CD14-positive monocyte (primary cell): ENCODE data around the gene POLR2B. TPM values are rescaled to one million over a fixed set of nuclear protein-coding genes. Genes with fewer than 3 reads are reported as not detected.
A peak's percentile ranks its signal among the peaks of the same experiment; 100 is the strongest.

Source experiments
- DNase-seq, 3 donors: peaks; one replicate each; pipeline ENCODE4 v3.0.0-alpha.2; 2011 to 2022
- H2AFZ ChIP-seq: 2 replicates; pipeline ENCODE4 v1.6.0; 2012; ENCODE audit warnings: mild to moderate bottlenecking, low read depth, low read length, inconsistent platforms; ENCODE audit not compliant: insufficient read depth, poor library complexity, severe bottlenecking
- H3K27ac ChIP-seq, 2 donors: 1 replicate in 1 of 2; 2 replicates in 1 of 2; pipeline ENCODE4 v1.5.1; 2012 to 2013; ENCODE audit warnings: low read length in 2 of 2, control low read depth in 1 of 2, inconsistent platforms in 1 of 2, low read depth in 1 of 2, mild to moderate bottlenecking in 1 of 2
- H3K27me3 ChIP-seq, 2 donors: one replicate each; pipeline versions ENCODE4 v1.6.0 to v1.6.1; 2011 to 2013; ENCODE audit warnings: low read length in 2 of 2; ENCODE audit not compliant: control insufficient read depth in 2 of 2, insufficient read depth in 2 of 2
- H3K36me3 ChIP-seq, 2 donors: replicated peaks in 1 of 2; 1 replicate in 1 of 2; 2 replicates in 1 of 2; pipeline versions ENCODE4 v1.5.1 to v1.6.1; 2012 to 2013; ENCODE audit warnings: low read length in 2 of 2, control low read depth in 1 of 2, inconsistent platforms in 1 of 2, mild to moderate bottlenecking in 1 of 2; ENCODE audit not compliant: insufficient read depth in 2 of 2, control insufficient read depth in 1 of 2
- H3K4me1 ChIP-seq, 2 donors: 1 replicate in 1 of 2; 2 replicates in 1 of 2; pipeline versions ENCODE4 v1.5.1 to v1.6.1; 2012 to 2013; ENCODE audit warnings: low read length in 2 of 2, control low read depth in 1 of 2, inconsistent platforms in 1 of 2, mild to moderate bottlenecking in 1 of 2, moderate library complexity in 1 of 2; ENCODE audit not compliant: insufficient read depth in 2 of 2, control insufficient read depth in 1 of 2
- H3K4me2 ChIP-seq: replicated peaks from 2 replicates; pipeline ENCODE3; 2012; ENCODE audit warnings: low read length, moderate library complexity, mild to moderate bottlenecking; ENCODE audit not compliant: poor library complexity, severe bottlenecking; ENCODE audit errors: extremely low read depth
- H3K4me3 ChIP-seq, 3 experiments: fragments of 200-600 bp in 1 of 3; sonication (generic) in 1 of 3; replicated peaks in 1 of 3; 1 replicate in 2 of 3; 2 replicates in 1 of 3; pipeline ENCODE4 v1.5.1; 2011 to 2013; ENCODE audit warnings: low read length in 3 of 3, mild to moderate bottlenecking in 3 of 3, control low read depth in 2 of 3, low read depth in 2 of 3, inconsistent platforms in 1 of 3, moderate library complexity in 1 of 3
- H3K79me2 ChIP-seq: 2 replicates; pipeline ENCODE4 v1.6.0; 2012; ENCODE audit warnings: mild to moderate bottlenecking, control low read depth, inconsistent platforms, low read length, moderate library complexity; ENCODE audit not compliant: insufficient read depth
- H3K9ac ChIP-seq: 2 replicates; pipeline ENCODE4 v1.6.0; 2017; ENCODE audit warnings: low read length, mild to moderate bottlenecking; ENCODE audit not compliant: insufficient read depth, poor library complexity, severe bottlenecking
- H3K9me3 ChIP-seq, 2 donors: replicated peaks in 1 of 2; 1 replicate in 1 of 2; 2 replicates in 1 of 2; pipeline versions ENCODE4 v1.5.1 to v1.6.1; 2012 to 2013; ENCODE audit warnings: low read length in 2 of 2, control low read depth in 1 of 2; ENCODE audit not compliant: control insufficient read depth in 1 of 2, insufficient read depth in 1 of 2
- H4K20me1 ChIP-seq: 2 replicates; pipeline ENCODE4 v1.6.0; 2012; ENCODE audit warnings: mild to moderate bottlenecking, low read length, control low read depth, moderate library complexity; ENCODE audit not compliant: insufficient read depth
- H3K27ac Mint-ChIP-seq, 7 donors: one replicate each; pipeline ENCODE4 v1.8.0; 2020; ENCODE audit warnings: mild to moderate bottlenecking in 7 of 7, mixed read lengths in 7 of 7, moderate library complexity in 6 of 7, inconsistent platforms in 2 of 7
- H3K27me3 Mint-ChIP-seq, 3 donors: one replicate each; pipeline ENCODE4 v1.8.0; 2021 to 2022; ENCODE audit warnings: low read depth in 3 of 3, mild to moderate bottlenecking in 3 of 3, mixed read lengths in 3 of 3, moderate library complexity in 3 of 3, inconsistent platforms in 1 of 3
- H3K36me3 Mint-ChIP-seq, 2 donors: one replicate each; pipeline ENCODE4 v1.8.0; 2020; ENCODE audit warnings: mixed read lengths in 2 of 2, inconsistent platforms in 1 of 2, mild to moderate bottlenecking in 1 of 2
- H3K4me1 Mint-ChIP-seq: one replicate; pipeline ENCODE4 v1.8.0; 2020; ENCODE audit warnings: mild to moderate bottlenecking, mixed read lengths
- H3K4me3 Mint-ChIP-seq, 2 donors: one replicate each; pipeline ENCODE4 v1.8.0; 2020; ENCODE audit warnings: mild to moderate bottlenecking in 2 of 2, mixed read lengths in 2 of 2, moderate library complexity in 1 of 2
- H3K9me3 Mint-ChIP-seq, 7 donors: one replicate each; pipeline ENCODE4 v1.8.0; 2020 to 2022; ENCODE audit warnings: mixed read lengths in 7 of 7, mild to moderate bottlenecking in 6 of 7, moderate library complexity in 6 of 7, inconsistent platforms in 2 of 7
- WGBS: methylation state at CpG from one replicate; pipeline ENCODE4 v1.1.5; 2013; ENCODE audit warnings: missing lambda C conversion rate; ENCODE audit not compliant: insufficient coverage; 5-methylcytosine and 5-hydroxymethylcytosine counted together
- intact Hi-C, 2 donors: fragments of 100-400 bp; cut with micrococcal nuclease; formaldehyde crosslinking; loops; one replicate each; pipeline versions ENCODE4 v1.15.0 to v1.15.1; 2023
- polyA plus RNA-seq, 3 donors: library from polyadenylated mRNA; depleted of rRNA in 1 of 3; unstranded in 2 of 3; stranded (reverse) in 1 of 3; fragments of 300-500 nt in 2 of 3; fragments of >200 nt in 1 of 3; fragmentation: Illumina TruSeq in 2 of 3; gene quantifications; 1 replicate in 2 of 3; 2 replicates in 1 of 3; pipeline ENCODE4 v1.2.3, GENCODE V29; 2012 to 2021
- TF ChIP-seq, protein P1 (sequence below): fragments of 200-600 bp; IDR thresholded peaks from one replicate; pipeline ENCODE4 v1.8.0; 2022; ENCODE audit warnings: antibody characterized with exemption, mild to moderate bottlenecking

Gene POLR2B
- polyA plus RNA-seq, 3 donors, result 29.0 to 42.1 (median 36.1) TPM

DNA sequence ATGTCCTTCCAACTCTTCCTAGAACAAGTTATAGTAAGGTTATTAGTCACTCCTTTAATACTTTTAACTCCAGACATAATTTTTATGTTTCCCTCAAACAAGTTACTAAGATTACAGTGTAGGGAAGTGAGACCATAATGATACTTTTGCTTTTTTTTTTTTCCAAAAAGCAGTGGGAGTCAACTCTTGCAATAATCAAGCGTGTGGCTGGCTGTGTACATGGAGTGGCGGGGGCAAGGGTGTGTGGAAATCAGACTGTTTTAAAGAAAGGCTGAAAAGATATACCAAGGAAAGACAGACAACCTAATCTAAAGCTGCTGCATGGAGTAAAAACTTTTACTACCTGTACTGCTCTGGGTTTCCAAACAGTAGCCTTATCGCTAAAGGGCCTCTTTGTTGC, 5.4 kb upstream of the POLR2B start:
- intact Hi-C loops, result no loop called here
- H3K4me1 ChIP-seq, result peaks cover 19 to 23% of the 10 kb centered on the region in 2 donors
- H3K27me3 ChIP-seq, result no peaks in the 10 kb centered on the region
- peaks cover 51 to 61% of the 10 kb centered on the region in 2 donors for H3K36me3 ChIP-seq
- Mint-ChIP-seq H3K27ac (no peak overlapping the region), H3K4me3 (no peak overlapping the region), H3K36me3 (peaks cover 49 to 62% of the 10 kb centered on the region in 2 donors), H3K9me3 (peaks cover 0 to 9% (median 3%) of the 10 kb centered on the region in 7 donors), H3K4me1 (peaks cover 15% of the 10 kb centered on the region), H3K27me3 (peaks cover 0 to 1% (median 0%) of the 10 kb centered on the region in 3 donors)
- H4K20me1 ChIP-seq, result peaks cover 32% of the 10 kb centered on the region
- DNase-seq, result no peak
- no peak overlapping the region for H3K4me3 ChIP-seq
- H3K9me3 ChIP-seq, result peaks cover 4 to 14% of the 10 kb centered on the region in 2 donors
- H3K27ac ChIP-seq, result no peak overlapping the region
- WGBS, result 80% methylated on average over 1 of the region's 3 CpGs
- H2AFZ ChIP-seq, result no peak overlapping the region
- no peak overlapping the region for H3K4me2 ChIP-seq
- TF ChIP-seq, protein P1, sequence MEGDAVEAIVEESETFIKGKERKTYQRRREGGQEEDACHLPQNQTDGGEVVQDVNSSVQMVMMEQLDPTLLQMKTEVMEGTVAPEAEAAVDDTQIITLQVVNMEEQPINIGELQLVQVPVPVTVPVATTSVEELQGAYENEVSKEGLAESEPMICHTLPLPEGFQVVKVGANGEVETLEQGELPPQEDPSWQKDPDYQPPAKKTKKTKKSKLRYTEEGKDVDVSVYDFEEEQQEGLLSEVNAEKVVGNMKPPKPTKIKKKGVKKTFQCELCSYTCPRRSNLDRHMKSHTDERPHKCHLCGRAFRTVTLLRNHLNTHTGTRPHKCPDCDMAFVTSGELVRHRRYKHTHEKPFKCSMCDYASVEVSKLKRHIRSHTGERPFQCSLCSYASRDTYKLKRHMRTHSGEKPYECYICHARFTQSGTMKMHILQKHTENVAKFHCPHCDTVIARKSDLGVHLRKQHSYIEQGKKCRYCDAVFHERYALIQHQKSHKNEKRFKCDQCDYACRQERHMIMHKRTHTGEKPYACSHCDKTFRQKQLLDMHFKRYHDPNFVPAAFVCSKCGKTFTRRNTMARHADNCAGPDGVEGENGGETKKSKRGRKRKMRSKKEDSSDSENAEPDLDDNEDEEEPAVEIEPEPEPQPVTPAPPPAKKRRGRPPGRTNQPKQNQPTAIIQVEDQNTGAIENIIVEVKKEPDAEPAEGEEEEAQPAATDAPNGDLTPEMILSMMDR, result no peak
- no peak overlapping the region for H3K9ac ChIP-seq
- peaks cover 50% of the 10 kb centered on the region for H3K79me2 ChIP-seq

DNA sequence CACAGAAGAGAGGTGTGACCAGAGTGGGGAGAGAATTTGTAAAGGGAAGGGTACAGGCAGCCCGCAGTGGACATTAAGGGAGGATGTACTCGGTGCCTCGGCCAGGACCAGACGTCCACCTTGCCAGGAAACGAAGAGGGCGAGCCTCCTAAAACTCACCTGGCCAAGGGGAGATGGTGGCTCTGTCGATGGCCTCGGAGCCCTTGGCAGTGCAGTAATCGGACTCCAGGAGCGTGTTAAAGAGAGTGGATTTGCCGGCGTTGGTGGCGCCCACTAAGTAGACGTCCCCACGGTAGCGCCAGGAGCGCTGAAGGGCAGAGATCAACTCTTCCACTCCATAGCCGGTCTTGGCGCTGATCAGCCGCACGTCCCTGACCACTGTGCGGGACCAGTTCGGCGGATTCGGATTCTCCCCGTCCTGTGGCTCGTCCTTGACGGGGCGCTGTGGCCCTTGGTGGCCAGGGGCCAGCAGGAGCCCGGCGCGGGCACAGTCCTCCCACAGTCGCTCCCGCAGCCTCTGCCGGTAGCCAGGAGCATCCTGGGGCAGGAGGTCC, 2.3 kb upstream of the POLR2B start:
- intact Hi-C loops, result loop anchor here (5.0 kb wide), 2 partner anchors 69 to 539 kb away; partner anchors contain the start of genes REST (in 2 of the 2), PAICS (in 1 of the 2) and PPAT (in 1 of the 2)
- DNase-seq, result peak in 1 of 3 donors; percentile 15
- H3K4me1 ChIP-seq, result peaks cover 34 to 43% of the 10 kb centered on the region in 2 donors
- Mint-ChIP-seq H3K27me3 (no peaks in the 10 kb centered on the region), H3K4me1 (peaks cover 30% of the 10 kb centered on the region), H3K9me3 (peaks cover 0 to 9% (median 3%) of the 10 kb centered on the region in 7 donors), H3K36me3 (peaks cover 27 to 43% of the 10 kb centered on the region in 2 donors), H3K27ac (peak overlapping the region in 3 of 7 donors; percentile 65 to 74 (median 68)), H3K4me3 (peak overlapping the region; percentile 100)
- no peaks in the 10 kb centered on the region for H3K27me3 ChIP-seq
- H3K36me3 ChIP-seq, result peaks cover 29 to 32% of the 10 kb centered on the region in 2 donors
- peak overlapping the region; percentile 96 for H3K4me2 ChIP-seq
- peaks cover 4 to 14% of the 10 kb centered on the region in 2 donors for H3K9me3 ChIP-seq
- H3K4me3 ChIP-seq, result peak overlapping the region; percentile 86 to 99 (median 87)
- H2AFZ ChIP-seq, result peak overlapping the region; percentile 98
- H4K20me1 ChIP-seq, result peaks cover 54% of the 10 kb centered on the region
- H3K27ac ChIP-seq, result peak overlapping the region in 1 of 2 donors; percentile 95
- TF ChIP-seq, protein P1, result no peak
- H3K9ac ChIP-seq, result peak overlapping the region; percentile 86
- H3K79me2 ChIP-seq, result peaks cover 74% of the 10 kb centered on the region
- 4% methylated on average over 35 of the region's 35 CpGs for WGBS
